IMR-90 (cell line): ENCODE results near the gene APCDD1. TPM values are rescaled to one million over a fixed set of nuclear protein-coding genes. Genes with fewer than 3 reads are reported as not detected.

ENCODE experiments used
- ATAC-seq: fragments of 200-7000 bp; cut with Tn5 transposase; 2 replicates; pipeline ENCODE4 v1.9.1; 2020; ENCODE audit warnings: low read depth, mild to moderate bottlenecking, moderate library complexity
- BruUV-seq: library from RNA; stranded (reverse); fragments of 400-500 nt; replicated peaks from 2 replicates; lab custom pipeline; 2021; lab: Mats Ljungman, UMichigan
- CTCF ChIA-PET: fragments of 300-600 bp; formaldehyde crosslinking; extraction: SDS; loops from one replicate; lab custom pipeline; 2021; ENCODE audit warnings: antibody characterized with exemption; lab: Yijun Ruan, JAX
- POLR2A ChIA-PET: fragments of 300-600 bp; sonication (Branson Sonifier 250); formaldehyde crosslinking; loops from one replicate; lab custom pipeline; 2022; ENCODE audit warnings: antibody characterized with exemption; ENCODE audit not compliant: unreplicated experiment; lab: Charles Lee
- DNase-seq: peaks from one replicate; pipeline ENCODE4 v3.0.0; 2013
- H2AFZ ChIP-seq: replicated peaks from 2 replicates; pipeline ENCODE3; 2013; ENCODE audit warnings: low read length, mild to moderate bottlenecking; ENCODE audit not compliant: poor library complexity
- H2AK5ac ChIP-seq: 2 replicates; pipeline ENCODE4 v1.6.1; 2013; ENCODE audit warnings: low read depth, low read length, inconsistent platforms
- H2AK9ac ChIP-seq: replicated peaks from 2 replicates; pipeline ENCODE3; 2013; ENCODE audit warnings: mild to moderate bottlenecking, low read depth, low read length, moderate library complexity; ENCODE audit not compliant: poor library complexity
- H2BK120ac ChIP-seq: 2 replicates; pipeline ENCODE4 v1.6.1; 2013; ENCODE audit warnings: low read depth, low read length, inconsistent platforms
- H2BK15ac ChIP-seq: 3 replicates; pipeline ENCODE4 v1.6.1; 2013; ENCODE audit warnings: low read depth, low read length, inconsistent platforms
- H2BK20ac ChIP-seq: 2 replicates; pipeline ENCODE4 v1.6.1; 2013; ENCODE audit warnings: low read depth, mild to moderate bottlenecking, inconsistent platforms, low read length, moderate library complexity
- H2BK5ac ChIP-seq: 2 replicates; pipeline ENCODE4 v1.6.1; 2013; ENCODE audit warnings: mild to moderate bottlenecking, low read depth, low read length, inconsistent platforms; ENCODE audit not compliant: poor library complexity, severe bottlenecking
- H3K14ac ChIP-seq: replicated peaks from 2 replicates; pipeline ENCODE4 v1.6.1; 2013; ENCODE audit warnings: low read depth, low read length, inconsistent platforms
- H3K18ac ChIP-seq: 2 replicates; pipeline ENCODE4 v1.6.1; 2013; ENCODE audit warnings: low read depth, low read length, control low read depth
- H3K23ac ChIP-seq: 2 replicates; pipeline ENCODE4 v1.6.1; 2013; ENCODE audit warnings: low read depth, low read length, inconsistent platforms
- H3K27ac ChIP-seq: 2 replicates; pipeline ENCODE4 v1.5.1; 2013; ENCODE audit warnings: mild to moderate bottlenecking, control low read depth, low read length; ENCODE audit not compliant: insufficient read depth
- H3K27me3 ChIP-seq: 2 replicates; pipeline ENCODE4 v1.6.1; 2013; ENCODE audit warnings: low read length; ENCODE audit not compliant: control insufficient read depth, insufficient read depth
- H3K36me3 ChIP-seq: 2 replicates; pipeline ENCODE4 v1.6.1; 2013; ENCODE audit warnings: low read length, mixed read lengths; ENCODE audit not compliant: control insufficient read depth, insufficient read depth
- H3K4ac ChIP-seq: 2 replicates; pipeline ENCODE4 v1.6.1; 2013; ENCODE audit warnings: low read depth, low read length, inconsistent platforms
- H3K4me1 ChIP-seq: 2 replicates; pipeline ENCODE4 v1.6.1; 2013; ENCODE audit warnings: low read length, mixed read lengths; ENCODE audit not compliant: control insufficient read depth, insufficient read depth
- H3K4me2 ChIP-seq: 2 replicates; pipeline ENCODE4 v1.6.1; 2013; ENCODE audit warnings: low read depth, mild to moderate bottlenecking, control low read depth, low read length, moderate library complexity
- H3K4me3 ChIP-seq: 2 replicates; pipeline ENCODE4 v1.5.1; 2013; ENCODE audit warnings: low read depth, mild to moderate bottlenecking, control low read depth, low read length, moderate library complexity; ENCODE audit not compliant: insufficient read depth
- H3K56ac ChIP-seq: 2 replicates; pipeline ENCODE4 v1.6.1; 2013; ENCODE audit warnings: low read length, inconsistent platforms; ENCODE audit not compliant: insufficient read depth; ENCODE audit errors: extremely low read depth
- H3K79me1 ChIP-seq, 2 experiments: 2 replicates each; pipeline ENCODE4 v1.6.1; 2013; ENCODE audit warnings: low read length in 2 of 2, inconsistent platforms in 1 of 2, low read depth in 1 of 2
- H3K9ac ChIP-seq: 2 replicates; pipeline ENCODE4 v1.6.1; 2013; ENCODE audit warnings: low read depth, low read length, control low read depth
- H3K9me1 ChIP-seq: 2 replicates; pipeline ENCODE4 v1.6.1; 2013; ENCODE audit warnings: low read length, inconsistent platforms; ENCODE audit not compliant: insufficient read depth
- H3K9me3 ChIP-seq: 2 replicates; pipeline ENCODE4 v1.6.1; 2013; ENCODE audit warnings: low read length; ENCODE audit not compliant: control insufficient read depth, insufficient read depth
- H4K20me1 ChIP-seq: 2 replicates; pipeline ENCODE4 v1.6.1; 2013; ENCODE audit warnings: low read length, inconsistent platforms; ENCODE audit not compliant: insufficient read depth
- H4K5ac ChIP-seq: 2 replicates; pipeline ENCODE4 v1.6.1; 2013; ENCODE audit warnings: mild to moderate bottlenecking, low read depth, low read length, control low read depth
- H4K8ac ChIP-seq, 2 experiments: 2 replicates each; pipeline ENCODE4 v1.6.1; 2013; ENCODE audit warnings: low read depth in 2 of 2, low read length in 2 of 2, control low read depth in 1 of 2, inconsistent platforms in 1 of 2
- H4K91ac ChIP-seq: 2 replicates; pipeline ENCODE4 v1.6.1; 2013; ENCODE audit warnings: low read depth, low read length, inconsistent platforms; ENCODE audit not compliant: insufficient read depth
- BHLHE40 ChIP-seq: fragments of 150-350 bp; IDR thresholded peaks from 2 replicates; pipeline ENCODE4 v1.6.1; 2016; ENCODE audit warnings: mild to moderate bottlenecking, low read depth, low read length
- MAFK ChIP-seq: IDR thresholded peaks from 2 replicates; pipeline ENCODE4 v1.6.1; 2012; ENCODE audit warnings: low read depth, low read length, improper control_type of control experiment
- WGBS, 2 experiments: methylation state at CpG; one replicate each; pipeline versions ENCODE4 v1.1.5 to v1.1.7; 2013; ENCODE audit warnings: missing lambda C conversion rate in 2 of 2; ENCODE audit not compliant: insufficient read length in 1 of 2; ENCODE audit errors: extremely low coverage in 2 of 2; 5-methylcytosine and 5-hydroxymethylcytosine counted together
- dilution Hi-C: fragments of 300-500 bp; cut with HindIII; formaldehyde crosslinking; loops from one replicate; pipeline ENCODE4 v1.14.3; 2018; ENCODE audit warnings: low sequenced_read_pairs; ENCODE audit not compliant: unreplicated experiment
- in situ Hi-C: fragments of 300-500 bp; cut with MboI; formaldehyde crosslinking; loops from 3 replicates; pipeline ENCODE4 v1.14.3; 2019; ENCODE audit warnings: low sequenced_read_pairs, inconsistent platforms, mixed read lengths
- intact Hi-C: fragments of 100-400 bp; cut with micrococcal nuclease; formaldehyde crosslinking; loops from 2 replicates; pipeline ENCODE4 v1.10.0; 2022
- polyA plus RNA-seq, 3 experiments: library from polyadenylated mRNA; depleted of rRNA; stranded (reverse); fragments of >200 nt; gene quantifications; 2 replicates each; pipeline ENCODE4 v1.2.3, GENCODE V29; 2012; ENCODE audit warnings: low replicate concordance in 1 of 3
- total RNA-seq: library from RNA; depleted of rRNA; stranded (reverse); fragments of >200 nt; gene quantifications from 2 replicates; pipeline ENCODE4 v1.2.3, GENCODE V29; 2012

APCDD1 gene
- total and polyA plus RNA-seq, 2 of the 4 experiments (the other 2 are of a cell fraction), result 1.1 to 2.2 TPM

GRCh38 chr18:10436160-10436559 is 18.3 kb upstream of the APCDD1 start:
- H2BK15ac ChIP-seq, result no peak overlapping the region
- H3K23ac ChIP-seq, result no peak overlapping the region
- no peaks in the 10 kb centered on the region for H3K4me1 ChIP-seq
- no peaks in the 10 kb centered on the region for H3K79me1 ChIP-seq
- no peaks in the 10 kb centered on the region for H4K20me1 ChIP-seq
- no peak overlapping the region for H2AK5ac ChIP-seq
- CTCF ChIA-PET, result no interaction called here
- H2BK20ac ChIP-seq, result no peak overlapping the region
- H3K9ac ChIP-seq, result no peak overlapping the region
- H3K18ac ChIP-seq, result no peak overlapping the region
- dilution Hi-C loops, result no loop called here
- H3K4ac ChIP-seq, result no peak overlapping the region
- no CpG with 5 or more reads among the region's 3 CpGs for WGBS, 2 experiments
- no peak overlapping the region for H3K4me2 ChIP-seq
- peaks cover 3% of the 10 kb centered on the region; the same call in 1 of the 2 replicates for H3K9me1 ChIP-seq
- peaks cover 30% of the 10 kb centered on the region for H3K27me3 ChIP-seq
- H3K9me3 ChIP-seq, result no peaks in the 10 kb centered on the region
- no peak overlapping the region for H2BK120ac ChIP-seq
- intact Hi-C loops, result no loop called here
- H3K56ac ChIP-seq, result no peak overlapping the region
- H2BK5ac ChIP-seq, result no peak overlapping the region
- POLR2A ChIA-PET, result no interaction called here
- H2AFZ ChIP-seq, result no peak overlapping the region
- in situ Hi-C loops, result no loop called here
- H4K91ac ChIP-seq, result no peak overlapping the region
- BruUV-seq, result no TSS peak
- no peak overlapping the region for H3K14ac ChIP-seq
- no peak overlapping the region for H3K27ac ChIP-seq
- H3K36me3 ChIP-seq, result no peaks in the 10 kb centered on the region
- peak; percentile 87 for TF ChIP-seq MAFK
- TF ChIP-seq BHLHE40, result no peak
- no peak overlapping the region for H4K5ac ChIP-seq
- H4K8ac ChIP-seq, result no peak overlapping the region
- DNase-seq (no peak), ATAC-seq (no peak)
- H2AK9ac ChIP-seq, result no peak overlapping the region
- H3K4me3 ChIP-seq, result no peak overlapping the region
